K562 (cell line): ENCODE data around the gene B2M. TPM values are rescaled to one million over a fixed set of nuclear protein-coding genes. Genes with fewer than 3 reads are reported as not detected.

Experiments used
- ATAC-seq: fragments of 200-7000 bp; cut with Tn5 transposase; 3 replicates; pipeline ENCODE4 v1.9.1; 2020; ENCODE audit warnings: moderate library complexity
- BruUV-seq: library from RNA; stranded (reverse); fragments of 400-500 nt; replicated peaks from 2 replicates; lab custom pipeline; 2021; lab: Mats Ljungman, UMichigan
- CTCF ChIA-PET: fragments of 300-600 bp; formaldehyde crosslinking; extraction: SDS; loops from one replicate; lab custom pipeline; 2021; ENCODE audit warnings: low intra/inter-chr PET ratio; lab: Yijun Ruan, JAX
- POLR2A ChIA-PET: fragments of 300-600, 350-650 bp; sonication (Branson Sonifier 250); formaldehyde crosslinking; extraction: SDS; loops from one replicate; lab custom pipeline; 2021; ENCODE audit warnings: antibody characterized with exemption, inconsistent platforms; lab: Yijun Ruan, JAX
- DNase-seq, 4 experiments: peaks; one replicate each; pipeline versions ENCODE4 v3.0.0 to v3.0.0-alpha.2; 2011 to 2018; ENCODE audit warnings: low spot score in 3 of 4, mixed read lengths in 3 of 4; ENCODE audit errors: extremely low read depth in 1 of 4
- FAIRE-seq: peaks from 2 replicates; lab custom pipeline; 2011; peaks lifted over from hg19 to GRCh38; lab: Jason Lieb, UNC
- H2AFZ ChIP-seq: 2 replicates; pipeline ENCODE4 v1.6.0; 2011; ENCODE audit warnings: low read depth, low read length, control low read depth, inconsistent platforms
- H3K27ac ChIP-seq: fragments of 200-600 bp; 3 replicates; pipeline ENCODE4 v1.8.0; 2011; ENCODE audit warnings: low read depth, mild to moderate bottlenecking, control low read depth, inconsistent platforms, low read length, moderate library complexity, mixed read lengths; ENCODE audit errors: extremely low read depth
- H3K27me3 ChIP-seq, 2 experiments: fragments of 300-600 bp in 1 of 2; 2 replicates in 1 of 2; 3 replicates in 1 of 2; pipeline versions ENCODE4 v1.6.0 to v1.8.0; 2011; ENCODE audit warnings: inconsistent platforms in 2 of 2, low read length in 2 of 2, mild to moderate bottlenecking in 1 of 2, mixed read lengths in 1 of 2, moderate library complexity in 1 of 2; ENCODE audit not compliant: control insufficient read depth in 2 of 2, insufficient read depth in 2 of 2
- H3K36me3 ChIP-seq: fragments of 300-600 bp; 3 replicates; pipeline ENCODE4 v1.8.0; 2011; ENCODE audit warnings: mild to moderate bottlenecking, low read length, inconsistent platforms; ENCODE audit not compliant: control insufficient read depth, insufficient read depth
- H3K4me1 ChIP-seq, 2 experiments: fragments of 200-600 bp in 1 of 2; replicated peaks in 1 of 2; 2 replicates in 1 of 2; 3 replicates in 1 of 2; pipeline versions ENCODE4 v1.5.1 to v1.8.0; 2011; ENCODE audit warnings: inconsistent platforms in 2 of 2, low read length in 2 of 2, mild to moderate bottlenecking in 1 of 2, mixed read lengths in 1 of 2, moderate library complexity in 1 of 2; ENCODE audit not compliant: control insufficient read depth in 2 of 2, insufficient read depth in 2 of 2
- H3K4me2 ChIP-seq: 2 replicates; pipeline ENCODE4 v1.6.1; 2011; ENCODE audit warnings: low read length, control low read depth, inconsistent platforms, mixed read lengths; ENCODE audit not compliant: insufficient read depth
- H3K4me3 ChIP-seq: fragments of 200-600 bp; sonication (generic), shearing (Covaris generic); 2 replicates; pipeline ENCODE4 v1.5.1; 2016; ENCODE audit warnings: control low read depth, inconsistent platforms
- H3K79me2 ChIP-seq: fragments of 200-600 bp; 3 replicates; pipeline ENCODE4 v1.8.0; 2011; ENCODE audit warnings: low read length, inconsistent platforms; ENCODE audit not compliant: control insufficient read depth, insufficient read depth
- H3K9ac ChIP-seq, 2 experiments: 2 replicates each; pipeline versions ENCODE4 v1.6.0 to v1.6.1; 2011; ENCODE audit warnings: low read depth in 2 of 2, low read length in 2 of 2, control low read depth in 1 of 2, inconsistent platforms in 1 of 2, mild to moderate bottlenecking in 1 of 2, mixed read lengths in 1 of 2; ENCODE audit not compliant: insufficient read depth in 1 of 2
- H3K9me1 ChIP-seq: one replicate; pipeline ENCODE4 v1.6.0; 2011; ENCODE audit warnings: inconsistent platforms, mild to moderate bottlenecking, low read length, moderate library complexity; ENCODE audit not compliant: control insufficient read depth, insufficient read depth
- H3K9me3 ChIP-seq: replicated peaks from 2 replicates; pipeline ENCODE4 v1.5.1; 2011; ENCODE audit warnings: low read depth, low read length, inconsistent platforms; ENCODE audit not compliant: control insufficient read depth, insufficient read depth
- H4K20me1 ChIP-seq: replicated peaks from 2 replicates; pipeline ENCODE4 v1.6.1; 2011; ENCODE audit warnings: low read length, inconsistent platforms, mixed read lengths; ENCODE audit not compliant: control insufficient read depth, insufficient read depth
- CHCHD3 ChIP-seq: fragments of 250-450 bp; sonication (Bioruptor Pico); IDR thresholded peaks from 2 replicates; pipeline ENCODE4 v2.1.2; 2022; ENCODE audit warnings: mild to moderate bottlenecking
- CHD2 ChIP-seq: IDR thresholded peaks from 2 replicates; pipeline ENCODE4 v1.6.1; 2011; ENCODE audit warnings: low read depth, low read length
- ETS2 ChIP-seq: IDR thresholded peaks from 2 replicates; pipeline ENCODE4 v1.6.1; 2016; ENCODE audit warnings: borderline replicate concordance, missing genetic modification characterization, mild to moderate bottlenecking, moderate library complexity, missing compliant biosample characterization; ENCODE audit not compliant: poor library complexity, severe bottlenecking
- KDM2B ChIP-seq: fragments of 250-450 bp; sonication (Bioruptor Pico); IDR thresholded peaks from 2 replicates; pipeline ENCODE4 v1.8.0; 2021; ENCODE audit warnings: mild to moderate bottlenecking, moderate library complexity
- KLF10 ChIP-seq: fragments of 250-450 bp; sonication (Bioruptor Pico); IDR thresholded peaks from 2 replicates; pipeline ENCODE4 v1.6.1; 2021; ENCODE audit warnings: matching md5 sums
- MTA2 ChIP-seq: fragments of 450-650 bp; IDR thresholded peaks from 2 replicates; pipeline ENCODE4 v1.6.1; 2016; ENCODE audit warnings: low read depth
- PHTF2 ChIP-seq: fragments of 250-450 bp; sonication (Bioruptor Pico); IDR thresholded peaks from 2 replicates; pipeline ENCODE4 v1.5.0; 2021; ENCODE audit warnings: mild to moderate bottlenecking
- TBP ChIP-seq: optimal IDR thresholded peaks from 2 replicates; pipeline ENCODE3; 2011; ENCODE audit warnings: low read depth, low read length, improper control_type of control experiment
- TCF7 ChIP-seq: sonication (generic); IDR thresholded peaks from 2 replicates; pipeline ENCODE4 v1.6.1; 2016; ENCODE audit warnings: antibody characterized with exemption, borderline replicate concordance
- ZC3H11A ChIP-seq: IDR thresholded peaks from 2 replicates; pipeline ENCODE4 v1.6.1; 2012; ENCODE audit warnings: low read depth, low read length, improper control_type of control experiment
- ZNF57 ChIP-seq: fragments of 450-650 bp; formaldehyde crosslinking; IDR thresholded peaks from 2 replicates; pipeline ENCODE4 v1.4.0; 2020; ENCODE audit warnings: mild to moderate bottlenecking, moderate library complexity
- WGBS: fragments of 100-300 bp; shearing (Covaris generic); methylation state at CpG from one replicate; pipeline ENCODE4 v1.1.6; 2016; ENCODE audit warnings: low coverage, mixed read lengths; ENCODE audit not compliant: insufficient coverage; ENCODE audit errors: missing lambda C conversion rate; 5-methylcytosine and 5-hydroxymethylcytosine counted together
- in situ Hi-C: fragments of 300-500 bp; cut with MboI; formaldehyde crosslinking; loops from 4 replicates; pipeline ENCODE4 v1.15.0; 2018; ENCODE audit warnings: inconsistent platforms, mixed read lengths
- intact Hi-C: fragments of 100-400 bp; cut with micrococcal nuclease; formaldehyde crosslinking; loops from 2 replicates; pipeline ENCODE4 v1.14.2; 2022
- polyA plus RNA-seq, 8 experiments: library from polyadenylated mRNA; depleted of rRNA in 4 of 8; stranded (reverse) in 5 of 8; unstranded in 3 of 8; fragments of >200 nt; fragmentation: Nextera tagmentation in 2 of 8; fragmentation: Illumina TruSeq in 1 of 8; extraction: Ambion mirVana in 2 of 8; extraction: Trizol in 1 of 8; gene quantifications; 2 replicates each; pipeline versions ENCODE4 v1.2.1 to v1.2.3, GENCODE V29; 2011 to 2014; ENCODE audit warnings: inconsistent platforms in 1 of 8, missing spikeins in 1 of 8
- total RNA-seq, 7 experiments: library from RNA; depleted of rRNA in 6 of 7; stranded (reverse); fragments of >200 nt in 6 of 7; fragmentation: Illumina TruSeq in 2 of 7; extraction: Trizol in 2 of 7; gene quantifications; 2 replicates each; pipeline versions ENCODE4 v1.2.1 to v1.2.3, GENCODE V29; 2011 to 2021; ENCODE audit warnings: low replicate concordance in 1 of 7
- TF ChIP-seq, protein P1 (sequence below): fragments of 250-450 bp; sonication (Bioruptor Pico); IDR thresholded peaks from 2 replicates; pipeline ENCODE4 v1.8.0; 2022; ENCODE audit warnings: moderate library complexity, mild to moderate bottlenecking, inconsistent platforms
- TF ChIP-seq, protein P2 (sequence below): sonication (generic); formaldehyde crosslinking; IDR thresholded peaks from 2 replicates; pipeline ENCODE4 v1.8.0; 2022; ENCODE audit warnings: missing genetic modification reagents, mild to moderate bottlenecking, borderline replicate concordance

Gene B2M
- total and polyA plus RNA-seq, 9 of the 15 experiments (the other 6 are each of a cell fraction or from before 2014, with no cell fraction given) = 460 to 3,138 (median 1,032) TPM

DNA sequence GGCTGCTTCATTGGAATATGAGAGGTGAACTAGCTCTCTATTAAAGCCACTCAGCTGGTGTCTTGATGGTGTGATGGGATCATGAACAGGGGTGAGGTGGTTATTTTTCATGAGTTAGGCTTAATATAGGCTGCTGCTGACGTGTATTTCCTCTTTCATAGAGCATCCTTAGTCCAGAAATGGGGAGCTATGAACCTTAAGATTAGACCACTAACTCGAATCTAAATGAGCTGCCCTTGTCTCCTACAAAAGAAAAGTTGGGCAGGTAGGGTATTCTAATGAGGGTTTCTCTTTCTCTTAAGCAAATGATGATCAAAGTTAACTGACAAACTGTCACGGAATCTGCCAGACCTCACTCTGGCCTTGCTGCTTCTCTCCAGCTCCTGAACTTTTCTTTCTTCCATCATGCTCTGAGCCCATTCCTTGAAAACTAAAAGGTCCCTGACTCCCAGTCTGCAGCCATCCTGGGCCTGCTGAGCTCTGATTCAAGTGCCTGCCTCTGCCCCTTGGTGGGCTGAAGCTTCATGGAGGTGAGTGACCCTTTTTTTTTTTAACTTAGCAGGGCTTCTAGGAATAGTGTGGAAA is 25.0 kb downstream of the B2M start, which contains the start of gene TRIM69:
TRIM69 (plus strand) TSS at position 348 of the 585 bp plus-strand sequence; CDS start at position 525, 177 bp downstream.
- no peak for ATAC-seq
- Histone ChIP-seq H4K20me1 (no peaks in the 10 kb centered on the region), H3K27ac (peak within 1 kb of the TSS; percentile 74), H3K36me3 (no peaks in the 10 kb centered on the region), H3K79me2 (no peaks in the 10 kb centered on the region), H3K9ac (peak within 1 kb of the TSS in 1 of 2 experiments; percentile 59; a peak in 2 of 4 replicates), H2AFZ (peak within 1 kb of the TSS; percentile 99), H3K4me1 (peaks cover 6 to 18% of the 10 kb centered on the region in 2 experiments; a peak in 4 of 5 replicates), H3K9me3 (no peaks in the 10 kb centered on the region), H3K4me2 (peak within 1 kb of the TSS; percentile 69)
- 72% methylated on average over 3 of the region's 3 CpGs for WGBS
- CTCF ChIA-PET = no interaction called here
- intact Hi-C loops = no loop called here
- no peak for FAIRE-seq
- in situ Hi-C loops = loop anchor here (5.0 kb wide), 1 partner anchor 154 kb away; no protein-coding TSS in a partner anchor
- DNase-seq = no peak
- BruUV-seq = no TSS peak
- TF ChIP-seq, protein P1, sequence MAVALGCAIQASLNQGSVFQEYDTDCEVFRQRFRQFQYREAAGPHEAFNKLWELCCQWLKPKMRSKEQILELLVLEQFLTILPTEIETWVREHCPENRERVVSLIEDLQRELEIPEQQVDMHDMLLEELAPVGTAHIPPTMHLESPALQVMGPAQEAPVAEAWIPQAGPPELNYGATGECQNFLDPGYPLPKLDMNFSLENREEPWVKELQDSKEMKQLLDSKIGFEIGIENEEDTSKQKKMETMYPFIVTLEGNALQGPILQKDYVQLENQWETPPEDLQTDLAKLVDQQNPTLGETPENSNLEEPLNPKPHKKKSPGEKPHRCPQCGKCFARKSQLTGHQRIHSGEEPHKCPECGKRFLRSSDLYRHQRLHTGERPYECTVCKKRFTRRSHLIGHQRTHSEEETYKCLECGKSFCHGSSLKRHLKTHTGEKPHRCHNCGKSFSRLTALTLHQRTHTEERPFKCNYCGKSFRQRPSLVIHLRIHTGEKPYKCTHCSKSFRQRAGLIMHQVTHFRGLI = no peak
- no peak for TF ChIP-seq CHCHD3
- TF ChIP-seq, protein P2, sequence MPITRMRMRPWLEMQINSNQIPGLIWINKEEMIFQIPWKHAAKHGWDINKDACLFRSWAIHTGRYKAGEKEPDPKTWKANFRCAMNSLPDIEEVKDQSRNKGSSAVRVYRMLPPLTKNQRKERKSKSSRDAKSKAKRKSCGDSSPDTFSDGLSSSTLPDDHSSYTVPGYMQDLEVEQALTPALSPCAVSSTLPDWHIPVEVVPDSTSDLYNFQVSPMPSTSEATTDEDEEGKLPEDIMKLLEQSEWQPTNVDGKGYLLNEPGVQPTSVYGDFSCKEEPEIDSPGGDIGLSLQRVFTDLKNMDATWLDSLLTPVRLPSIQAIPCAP (CRISPR knock-in tag) = no peak
- no peak for TF ChIP-seq TCF7
- TF ChIP-seq ZC3H11A = no peak
- no peak for TF ChIP-seq TBP
- no peak for TF ChIP-seq KLF10 (CRISPR knock-in tag)
- TF ChIP-seq MTA2 = no peak
- TF ChIP-seq CHD2 = no peak
- no peak for TF ChIP-seq PHTF2 (CRISPR knock-in tag)
- no peak for TF ChIP-seq KDM2B (CRISPR knock-in tag)
- no peak for TF ChIP-seq ZNF57
- TF ChIP-seq ETS2 (tag) = no peak
- TF ChIP-seq, all 486 proteins: peak for 0
- H3K27me3 ChIP-seq = no peaks in the 10 kb centered on the region
- no peaks in the 10 kb centered on the region for H3K9me1 ChIP-seq
- POLR2A ChIA-PET = interaction anchor here (0.5 to 4.6 kb wide), 14 partner anchors 10 to 981 kb away, joined by 3 to 44 read pairs (median 5); partner anchors contain the start of genes B2M, PATL2 and SPG11
- H3K4me3 ChIP-seq = no peak within 1 kb of the TSS
